Type B pancreatic cell (in vitro differentiated cells): Measurements from ENCODE around the gene NPS. TPM values are rescaled to one million over a fixed set of nuclear protein-coding genes. Genes with fewer than 3 reads are reported as not detected.

Experiments
- DNase-seq: peaks from one replicate; pipeline ENCODE4 v3.0.0; 2021; ENCODE audit warnings: mixed read lengths; ENCODE audit not compliant: unreplicated experiment; ENCODE audit errors: extremely low spot score
- H3K27ac Mint-ChIP-seq: 2 replicates; pipeline ENCODE4 v1.8.0; 2021; ENCODE audit warnings: mild to moderate bottlenecking, mixed read lengths
- H3K27me3 Mint-ChIP-seq: 2 replicates; pipeline ENCODE4 v1.8.0; 2021; ENCODE audit warnings: mixed read lengths
- H3K36me3 Mint-ChIP-seq: 2 replicates; pipeline ENCODE4 v1.8.0; 2021; ENCODE audit warnings: mixed read lengths
- H3K4me1 Mint-ChIP-seq: one replicate; pipeline ENCODE4 v1.8.0; 2021; ENCODE audit warnings: mixed read lengths; ENCODE audit not compliant: unreplicated experiment
- H3K4me3 Mint-ChIP-seq: 2 replicates; pipeline ENCODE4 v1.8.0; 2021; ENCODE audit warnings: mild to moderate bottlenecking, mixed read lengths
- H3K9me3 Mint-ChIP-seq: 2 replicates; pipeline ENCODE4 v1.8.0; 2021; ENCODE audit warnings: mixed read lengths
- total RNA-seq: library from RNA; stranded (reverse); gene quantifications from 2 replicates; pipeline ENCODE4 v1.2.1, GENCODE V29; 2021; ENCODE audit warnings: low replicate concordance
- TF ChIP-seq, protein P1 (sequence below): fragments of 200-600 bp; sonication (generic); conservative IDR thresholded peaks from 2 replicates; pipeline ENCODE4 v1.5.0; 2021; ENCODE audit warnings: antibody characterized with exemption, mild to moderate bottlenecking

NPS gene
- total RNA-seq, 1 donor from 2014 or later = not detected

DNA sequence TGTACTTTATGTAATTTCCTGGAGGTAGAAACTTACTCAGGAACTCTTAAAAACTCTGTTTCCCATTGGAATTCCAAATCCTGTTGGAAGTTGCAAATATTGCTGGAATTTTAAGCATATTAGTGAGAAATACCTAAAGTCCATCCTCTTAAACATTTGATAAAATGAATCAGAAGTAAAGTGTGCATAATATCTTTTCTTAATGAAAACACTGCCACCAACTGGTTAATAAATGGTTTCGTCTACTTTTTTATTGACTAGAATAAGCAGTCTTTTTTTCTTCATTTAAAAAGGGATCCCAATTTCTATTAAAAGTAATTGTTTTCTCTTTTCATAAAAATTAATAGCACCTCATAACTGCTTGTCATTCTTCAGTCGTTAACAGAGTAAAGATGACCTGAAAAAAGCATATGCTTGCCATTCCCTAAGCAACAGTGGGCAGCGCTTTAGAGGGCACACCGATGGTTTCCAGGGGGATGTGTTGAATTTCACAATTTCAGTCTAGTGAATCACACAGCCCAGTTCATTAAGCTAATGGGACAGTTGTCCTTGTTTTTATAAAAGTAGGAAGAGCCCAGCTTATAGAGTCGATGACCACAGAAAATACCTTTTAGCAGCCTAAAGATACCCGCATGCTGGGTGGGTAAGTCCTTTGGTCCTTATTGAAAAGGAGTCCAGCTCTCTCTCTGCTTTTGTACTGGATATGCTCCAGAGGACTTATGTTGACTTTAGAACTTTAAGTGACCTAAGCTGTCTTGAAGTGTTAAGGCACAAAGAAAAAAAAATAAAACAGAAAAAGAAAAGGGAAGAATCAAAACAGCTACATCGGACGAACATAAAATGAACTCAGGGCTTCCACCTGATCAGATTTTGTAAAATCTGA is 28.5 kb downstream of the NPS start:
- Mint-ChIP-seq H3K27me3 (peaks cover 25% of the 10 kb centered on the region), H3K4me1 (no peaks in the 10 kb centered on the region), H3K36me3 (no peaks in the 10 kb centered on the region), H3K9me3 (peaks cover 4% of the 10 kb centered on the region), H3K4me3 (no peak overlapping the region), H3K27ac (no peak overlapping the region)
- no peak for DNase-seq
- TF ChIP-seq, protein P1, sequence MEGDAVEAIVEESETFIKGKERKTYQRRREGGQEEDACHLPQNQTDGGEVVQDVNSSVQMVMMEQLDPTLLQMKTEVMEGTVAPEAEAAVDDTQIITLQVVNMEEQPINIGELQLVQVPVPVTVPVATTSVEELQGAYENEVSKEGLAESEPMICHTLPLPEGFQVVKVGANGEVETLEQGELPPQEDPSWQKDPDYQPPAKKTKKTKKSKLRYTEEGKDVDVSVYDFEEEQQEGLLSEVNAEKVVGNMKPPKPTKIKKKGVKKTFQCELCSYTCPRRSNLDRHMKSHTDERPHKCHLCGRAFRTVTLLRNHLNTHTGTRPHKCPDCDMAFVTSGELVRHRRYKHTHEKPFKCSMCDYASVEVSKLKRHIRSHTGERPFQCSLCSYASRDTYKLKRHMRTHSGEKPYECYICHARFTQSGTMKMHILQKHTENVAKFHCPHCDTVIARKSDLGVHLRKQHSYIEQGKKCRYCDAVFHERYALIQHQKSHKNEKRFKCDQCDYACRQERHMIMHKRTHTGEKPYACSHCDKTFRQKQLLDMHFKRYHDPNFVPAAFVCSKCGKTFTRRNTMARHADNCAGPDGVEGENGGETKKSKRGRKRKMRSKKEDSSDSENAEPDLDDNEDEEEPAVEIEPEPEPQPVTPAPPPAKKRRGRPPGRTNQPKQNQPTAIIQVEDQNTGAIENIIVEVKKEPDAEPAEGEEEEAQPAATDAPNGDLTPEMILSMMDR = peak; percentile 51

DNA sequence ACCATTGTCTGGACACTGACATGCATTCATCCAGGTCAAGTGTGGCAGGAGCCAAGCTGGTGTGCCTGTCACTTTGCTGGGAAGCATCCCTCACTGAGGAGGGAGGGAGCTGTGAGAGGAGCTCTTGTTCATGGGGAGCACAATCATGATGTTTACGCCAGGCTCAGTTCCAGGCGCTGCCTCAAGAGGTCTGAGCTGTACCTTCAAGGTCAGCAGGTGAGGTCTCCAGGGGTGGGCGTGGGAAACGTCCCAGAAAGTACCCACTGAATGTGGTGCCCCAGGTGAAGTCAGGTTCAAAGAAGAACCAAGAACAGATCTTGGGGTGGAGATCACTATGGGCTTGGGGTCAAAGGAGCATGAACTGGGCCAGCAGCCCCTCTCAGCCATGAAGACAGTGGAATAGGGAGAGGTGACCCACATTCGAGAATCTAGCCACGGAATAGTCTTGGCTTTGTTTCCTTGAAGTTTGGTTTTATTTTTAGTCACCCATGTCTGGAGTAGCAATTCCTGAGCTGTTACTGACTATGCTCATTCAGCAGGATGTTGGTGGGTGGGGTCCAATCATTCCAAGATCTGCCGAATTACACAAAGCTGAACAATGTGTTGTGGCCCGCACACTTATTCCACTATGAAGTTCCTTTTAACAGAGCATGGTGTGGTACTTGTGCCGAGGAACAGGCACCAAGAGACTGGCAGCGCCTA is 29.3 kb downstream of the NPS start:
- DNase-seq = no peak
- H3K4me1 Mint-ChIP-seq = no peaks in the 10 kb centered on the region
- peaks cover 4% of the 10 kb centered on the region for H3K9me3 Mint-ChIP-seq
- peaks cover 33% of the 10 kb centered on the region for H3K27me3 Mint-ChIP-seq
- no peak overlapping the region for H3K4me3 Mint-ChIP-seq
- H3K27ac Mint-ChIP-seq = no peak overlapping the region
- TF ChIP-seq, protein P1 = no peak
- no peaks in the 10 kb centered on the region for H3K36me3 Mint-ChIP-seq

GRCh38 chr10:127578961-127579305 is 29.8 kb downstream of the NPS start:
- Mint-ChIP-seq H3K9me3 (no peaks in the 10 kb centered on the region), H3K4me3 (no peak overlapping the region), H3K27me3 (peaks cover 35% of the 10 kb centered on the region), H3K36me3 (no peaks in the 10 kb centered on the region), H3K4me1 (no peaks in the 10 kb centered on the region), H3K27ac (no peak overlapping the region)
- TF ChIP-seq, protein P1 = no peak
- DNase-seq = no peak

GRCh38 chr10:127579640-127580039 is 30.5 kb downstream of the NPS start:
- Mint-ChIP-seq H3K27ac (no peak overlapping the region), H3K27me3 (peaks cover 35% of the 10 kb centered on the region), H3K9me3 (no peaks in the 10 kb centered on the region), H3K36me3 (no peaks in the 10 kb centered on the region), H3K4me3 (no peak overlapping the region), H3K4me1 (no peaks in the 10 kb centered on the region)
- DNase-seq = no peak
- TF ChIP-seq, protein P1 = no peak

- no peaks in the 10 kb centered on the region for H3K36me3 Mint-ChIP-seq
Observed at GRCh38 chr10:127580822-127581221, 31.7 kb downstream of the NPS start.

More at GRCh38 chr10:127580822-127581221, 31.7 kb downstream of the NPS start:
- Mint-ChIP-seq H3K4me1 (no peaks in the 10 kb centered on the region), H3K4me3 (no peak overlapping the region), H3K9me3 (no peaks in the 10 kb centered on the region), H3K27me3 (peaks cover 35% of the 10 kb centered on the region), H3K27ac (no peak overlapping the region)
- no peak for DNase-seq
- TF ChIP-seq, protein P1 = no peak
